Duodenal mucosa (tissue), 2 donors: ENCODE results near the gene G6PC3.
"Not testable (repeated sequence)": the region's sequence is repeated elsewhere in the genome, so short reads cannot be mapped to it uniquely, and the experiment has no call there.

ENCODE experiments used
- H3K27ac ChIP-seq: one replicate; pipeline ENCODE4 v1.7.0; 2013; ENCODE audit warnings: low read depth, low read length
- H3K27me3 ChIP-seq, 2 donors: one replicate each; pipeline ENCODE4 v1.7.0; 2013; ENCODE audit warnings: low read length in 2 of 2, control low read depth in 1 of 2; ENCODE audit not compliant: insufficient read depth in 2 of 2, control insufficient read depth in 1 of 2
- H3K36me3 ChIP-seq, 2 donors: one replicate each; pipeline ENCODE4 v1.7.0; 2013; ENCODE audit warnings: low read length in 2 of 2, control low read depth in 1 of 2; ENCODE audit not compliant: insufficient read depth in 2 of 2, control insufficient read depth in 1 of 2
- H3K4me1 ChIP-seq, 2 donors: one replicate each; pipeline ENCODE4 v1.7.0; 2013; ENCODE audit warnings: low read length in 2 of 2, control low read depth in 1 of 2; ENCODE audit not compliant: insufficient read depth in 2 of 2, control insufficient read depth in 1 of 2
- H3K4me3 ChIP-seq, 2 donors: one replicate each; pipeline ENCODE4 v1.7.0; 2013; ENCODE audit warnings: low read length in 2 of 2, low read depth in 1 of 2
- H3K9ac ChIP-seq, 2 donors: one replicate each; pipeline ENCODE4 v1.7.0; 2013; ENCODE audit warnings: low read length in 2 of 2, low read depth in 1 of 2
- H3K9me3 ChIP-seq, 2 donors: one replicate each; pipeline ENCODE4 v1.7.0; 2013; ENCODE audit warnings: low read length in 2 of 2, control low read depth in 1 of 2; ENCODE audit not compliant: control insufficient read depth in 1 of 2

Gene G6PC3

DNA sequence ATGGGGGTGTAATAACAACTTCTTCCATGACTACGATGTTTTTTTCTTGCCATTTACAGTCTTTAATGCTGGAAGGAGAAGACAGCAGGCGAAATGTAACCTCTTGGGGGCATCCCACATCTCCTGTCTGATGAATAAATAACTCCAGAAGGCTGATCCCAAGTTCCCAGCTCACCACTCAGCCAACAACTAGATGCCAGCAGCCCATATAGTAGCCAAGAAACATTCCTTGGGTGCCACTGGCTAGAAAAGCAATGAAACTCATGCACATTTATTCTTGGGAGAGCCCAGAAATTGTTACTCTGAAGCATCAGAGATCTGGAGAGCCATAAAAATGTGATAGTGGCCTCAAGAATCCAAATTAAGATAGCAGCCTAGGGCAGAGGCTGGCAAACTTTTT lies 33.1 kb upstream of the G6PC3 start:
- Histone ChIP-seq H3K27me3 (no peaks in the 10 kb centered on the region), H3K9ac (no peak overlapping the region), H3K27ac (no peak overlapping the region), H3K4me3 (no peak overlapping the region), H3K4me1 (peaks cover 0 to 6% of the 10 kb centered on the region in 2 donors), H3K9me3 (no peaks in the 10 kb centered on the region), H3K36me3 (peaks cover 32 to 41% of the 10 kb centered on the region in 2 donors)

DNA sequence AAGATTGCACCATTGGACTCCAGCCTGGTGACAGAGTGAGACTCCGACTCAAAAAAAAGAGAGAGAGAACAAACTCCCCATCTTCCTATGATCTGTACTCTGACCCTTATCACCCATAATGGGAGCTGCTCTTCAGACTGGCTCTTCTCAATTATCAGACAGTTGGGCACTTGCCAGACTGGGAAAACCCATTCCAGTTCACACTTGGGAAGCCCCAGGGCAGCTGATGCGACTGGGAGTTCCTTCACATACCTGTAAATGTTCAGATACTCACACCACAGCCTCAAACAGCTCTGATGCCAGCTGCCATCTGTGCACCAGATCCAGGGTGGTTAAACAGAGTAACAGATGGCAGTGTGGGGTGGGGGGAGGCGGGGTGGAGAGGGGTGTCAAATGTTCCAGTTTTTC lies 31.9 kb upstream of the G6PC3 start:
- Histone ChIP-seq H3K4me3 (no peak overlapping the region), H3K9ac (no peak overlapping the region), H3K4me1 (peaks cover 0 to 6% of the 10 kb centered on the region in 2 donors), H3K27ac (no peak overlapping the region), H3K27me3 (no peaks in the 10 kb centered on the region), H3K9me3 (no peaks in the 10 kb centered on the region), H3K36me3 (peaks cover 30 to 41% of the 10 kb centered on the region in 2 donors)

DNA sequence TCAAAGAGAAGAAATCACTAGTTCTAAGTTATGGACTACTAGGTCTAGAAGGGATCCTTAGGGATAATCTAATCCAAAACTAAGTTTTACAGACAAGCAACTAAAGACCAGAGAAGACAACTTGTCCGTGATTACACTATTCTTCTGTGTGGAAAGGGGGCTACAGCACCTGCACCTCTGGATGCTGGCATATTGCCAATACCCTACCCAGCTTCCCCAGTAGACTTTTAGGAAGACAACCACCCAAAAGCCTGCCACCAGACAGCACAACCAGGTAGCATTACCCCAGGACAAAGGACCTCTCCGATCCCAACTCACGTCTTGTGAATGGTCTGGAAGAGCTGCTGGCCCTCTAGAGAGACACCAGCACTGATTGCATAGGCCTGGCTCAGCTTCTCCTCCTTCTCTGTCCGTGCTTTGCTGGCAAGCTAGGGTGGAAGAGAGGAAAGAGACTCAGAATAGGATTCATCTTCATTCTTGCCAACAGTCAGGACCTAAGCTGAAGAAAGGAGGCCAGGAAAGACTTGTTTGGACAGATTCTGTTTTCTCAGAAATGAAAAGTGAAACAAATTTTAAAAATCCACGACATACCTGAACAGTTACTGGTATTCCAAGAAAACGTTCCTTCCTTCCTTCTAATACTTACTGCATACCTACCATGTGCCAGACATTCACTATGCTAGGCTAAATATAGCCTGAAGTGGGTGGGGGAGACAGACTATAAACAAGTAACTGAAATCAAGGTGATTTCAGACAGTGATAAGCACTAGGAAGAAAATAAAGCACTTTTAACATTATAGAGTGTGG lies 30.5 kb upstream of the G6PC3 start:
- H3K4me1 ChIP-seq, result peaks cover 0 to 6% of the 10 kb centered on the region in 2 donors
- H3K9ac ChIP-seq, result no peak overlapping the region
- H3K4me3 ChIP-seq, result no peak overlapping the region
- H3K36me3 ChIP-seq, result peaks cover 25 to 37% of the 10 kb centered on the region in 2 donors
- H3K27ac ChIP-seq, result no peak overlapping the region
- H3K27me3 ChIP-seq, result no peaks in the 10 kb centered on the region
- no peaks in the 10 kb centered on the region for H3K9me3 ChIP-seq

DNA sequence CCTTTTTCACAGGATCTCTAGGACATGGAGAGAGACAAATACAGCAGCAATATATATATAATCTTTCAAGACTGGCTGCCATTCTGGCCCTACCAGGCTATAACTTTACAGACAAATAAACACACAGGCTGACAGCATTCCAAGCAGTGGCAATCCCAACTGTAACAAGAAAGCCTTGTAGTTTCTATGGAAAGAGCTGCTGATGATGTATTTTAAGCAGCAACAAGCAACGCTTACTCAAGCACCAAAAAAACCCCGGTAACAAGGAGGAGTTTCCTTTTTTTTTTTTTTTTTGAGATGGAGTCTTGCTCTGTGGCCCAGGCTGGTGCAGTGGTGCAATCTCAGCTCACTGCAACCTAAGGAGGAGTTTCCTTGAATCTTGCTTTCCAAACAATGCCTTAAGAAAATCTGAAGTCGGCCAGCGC lies 27.3 kb upstream of the G6PC3 start:
- Histone ChIP-seq H3K27me3 (no peaks in the 10 kb centered on the region), H3K9me3 (no peaks in the 10 kb centered on the region), H3K4me1 (peaks cover 0 to 6% of the 10 kb centered on the region in 2 donors), H3K36me3 (peaks cover 8 to 26% of the 10 kb centered on the region in 2 donors), H3K9ac (no peak overlapping the region), H3K27ac (no peak overlapping the region), H3K4me3 (no peak overlapping the region)

DNA sequence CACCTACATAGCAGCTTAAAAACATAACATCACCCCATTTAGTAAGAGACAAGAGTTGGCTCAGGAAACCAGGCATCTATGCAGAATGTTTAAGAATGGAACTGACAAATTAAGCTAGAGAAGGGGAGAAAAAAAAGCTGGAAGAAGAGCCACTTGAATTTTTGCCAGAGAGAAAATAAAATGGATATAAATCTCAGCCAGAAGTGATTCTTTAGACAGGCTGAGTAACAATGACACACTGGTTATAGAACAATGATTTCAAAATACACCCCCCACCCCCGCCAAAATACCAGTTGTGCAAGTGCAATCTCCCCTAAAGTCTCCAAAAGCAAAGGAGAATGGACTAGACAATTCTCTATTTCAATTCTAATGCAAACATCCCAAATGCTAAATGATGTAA lies 26.5 kb upstream of the G6PC3 start:
- Histone ChIP-seq H3K27me3 (no peaks in the 10 kb centered on the region), H3K9ac (no peak overlapping the region), H3K4me3 (no peak overlapping the region), H3K27ac (no peak overlapping the region), H3K4me1 (peaks cover 0 to 6% of the 10 kb centered on the region in 2 donors), H3K36me3 (peaks cover 7 to 29% of the 10 kb centered on the region in 2 donors), H3K9me3 (no peaks in the 10 kb centered on the region)

DNA sequence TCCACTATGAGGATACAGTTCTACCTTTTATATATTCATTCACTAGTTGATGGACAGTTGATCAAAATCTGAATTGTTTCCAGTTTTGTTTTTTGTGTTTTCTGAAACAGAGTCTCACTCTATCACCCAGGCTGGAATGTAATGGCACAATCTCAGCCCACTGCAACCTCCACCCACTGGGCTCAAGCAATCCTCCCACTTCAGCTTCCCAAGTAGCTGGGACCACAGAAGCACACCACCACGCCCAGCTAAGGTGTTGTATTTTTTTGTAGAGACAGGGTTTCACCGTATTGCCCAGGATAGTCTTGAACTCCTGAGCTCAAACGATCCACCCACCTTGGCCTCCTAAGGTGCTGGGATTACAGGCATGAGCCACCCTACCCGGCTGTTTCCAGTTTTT lies 25.0 kb upstream of the G6PC3 start:
- H3K4me3 ChIP-seq, result no peak overlapping the region
- H3K9ac ChIP-seq, result no peak overlapping the region
- H3K27me3 ChIP-seq, result no peaks in the 10 kb centered on the region
- peaks cover 0 to 6% of the 10 kb centered on the region in 2 donors for H3K4me1 ChIP-seq
- no peak overlapping the region for H3K27ac ChIP-seq
- peaks cover 6 to 35% of the 10 kb centered on the region in 2 donors for H3K36me3 ChIP-seq
- H3K9me3 ChIP-seq, result no peaks in the 10 kb centered on the region

DNA sequence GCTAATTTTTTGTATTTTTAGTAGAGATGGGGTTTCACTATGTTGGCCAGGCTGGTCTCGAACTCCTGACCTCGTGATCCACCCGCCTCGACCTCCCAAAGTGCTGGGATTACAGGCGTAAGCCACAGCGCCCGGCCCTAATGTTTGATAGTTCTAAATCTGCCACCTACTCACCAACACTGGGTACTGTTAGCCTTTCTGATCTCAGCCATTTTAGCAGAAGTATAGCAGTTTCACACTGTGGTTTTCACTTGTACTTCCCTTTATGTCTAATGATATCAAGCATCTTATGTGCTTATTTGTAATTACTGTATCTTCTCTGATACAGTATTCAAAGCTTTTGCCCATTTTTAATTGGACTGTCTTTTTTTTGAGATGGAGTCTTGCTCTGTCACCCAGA lies 23.6 kb upstream of the G6PC3 start:
- not testable (repeated sequence) for H3K9me3 ChIP-seq, H3K4me3 ChIP-seq, H3K27ac ChIP-seq, H3K4me1 ChIP-seq, H3K9ac ChIP-seq, H3K27me3 ChIP-seq
- peaks cover 6 to 49% of the 10 kb centered on the region in 2 donors for H3K36me3 ChIP-seq

DNA sequence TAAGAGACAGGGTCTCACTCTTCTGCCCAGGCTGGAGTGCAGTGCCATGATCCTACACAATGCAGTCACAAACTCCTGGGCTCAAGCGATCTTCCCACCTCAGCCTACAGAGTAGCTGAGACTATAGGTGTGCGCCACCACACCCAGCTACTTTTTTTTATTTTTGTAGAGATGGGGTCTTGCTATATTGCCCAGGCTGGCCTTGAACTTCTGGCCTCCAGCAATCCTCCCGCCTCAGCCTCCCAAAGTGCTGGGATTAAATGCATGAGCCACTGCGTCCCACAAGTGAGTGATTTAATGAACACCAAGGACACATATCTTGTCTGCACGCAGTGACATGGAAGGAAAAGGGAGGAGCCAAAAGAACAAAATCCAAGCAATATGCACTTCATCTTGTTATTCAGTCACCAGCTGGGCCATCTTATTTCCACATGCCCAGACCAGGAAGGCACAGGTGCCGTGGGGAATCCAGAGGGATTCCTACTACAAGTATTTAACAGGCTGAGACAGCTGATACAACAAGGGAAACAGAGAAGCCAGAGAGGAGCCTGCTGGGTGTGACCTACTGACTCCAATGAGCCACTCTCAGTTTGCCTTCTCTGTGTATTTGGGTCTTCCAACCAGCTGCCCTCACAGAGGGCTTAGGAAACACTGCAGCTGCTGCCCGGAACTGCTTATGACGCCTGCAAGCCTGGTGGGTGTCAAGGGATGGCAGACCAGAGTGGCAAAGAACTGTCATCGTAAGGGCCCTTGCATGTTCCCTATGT lies 21.1 kb upstream of the G6PC3 start:
- no peaks in the 10 kb centered on the region for H3K9me3 ChIP-seq
- peaks cover 12 to 60% of the 10 kb centered on the region in 2 donors for H3K36me3 ChIP-seq
- no peaks in the 10 kb centered on the region for H3K4me1 ChIP-seq
- no peak overlapping the region for H3K4me3 ChIP-seq
- no peak overlapping the region for H3K9ac ChIP-seq
- H3K27ac ChIP-seq, result no peak overlapping the region
- no peaks in the 10 kb centered on the region for H3K27me3 ChIP-seq

DNA sequence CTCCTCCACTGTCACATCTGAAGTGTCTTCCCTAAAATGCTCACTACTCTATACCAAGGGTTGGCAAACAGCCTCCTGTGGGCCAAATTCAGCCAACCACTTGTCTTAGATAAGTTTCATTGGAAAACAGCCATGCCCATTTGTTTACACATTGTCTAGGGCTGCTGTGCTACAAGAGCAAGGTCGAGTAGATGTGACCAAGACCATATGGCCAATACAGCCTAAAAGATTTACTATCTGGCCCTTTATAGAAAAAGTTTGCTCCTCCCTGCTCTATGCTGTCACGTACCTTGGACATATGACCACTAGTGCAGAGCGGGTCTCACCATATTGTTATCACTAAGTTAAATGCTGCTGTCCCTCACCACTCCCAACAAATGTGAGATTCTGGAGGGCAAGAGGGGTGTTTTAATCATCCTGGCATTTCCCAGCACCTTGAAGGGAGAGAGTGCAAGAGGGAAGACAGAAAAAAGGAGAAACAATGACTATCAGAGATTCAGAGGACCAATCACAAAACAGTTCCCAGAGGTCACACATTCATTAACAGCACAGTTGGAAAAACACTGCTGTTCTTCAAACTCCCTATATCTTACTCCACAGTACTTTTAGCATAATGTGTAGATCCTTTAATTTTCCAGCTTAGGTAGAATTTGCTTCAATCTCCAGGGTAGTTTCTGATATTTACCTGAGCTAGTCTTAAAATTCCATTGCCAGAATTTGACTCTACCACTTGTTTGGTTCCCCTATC lies 17.2 kb upstream of the G6PC3 start:
- no peak overlapping the region for H3K27ac ChIP-seq
- H3K9me3 ChIP-seq, result no peaks in the 10 kb centered on the region
- no peak overlapping the region for H3K9ac ChIP-seq
- no peak overlapping the region for H3K4me3 ChIP-seq
- H3K27me3 ChIP-seq, result no peaks in the 10 kb centered on the region
- peaks cover 12 to 51% of the 10 kb centered on the region in 2 donors for H3K36me3 ChIP-seq
- H3K4me1 ChIP-seq, result no peaks in the 10 kb centered on the region
